GM19025 (cell line): ENCODE results near the gene ZC3H10.
"Not testable (repeated sequence)": the region's sequence is repeated elsewhere in the genome, so short reads cannot be mapped to it uniquely, and the experiment has no call there.

Experiments
- ATAC-seq: cut with Tn5 transposase; IDR thresholded peaks from one replicate; pipeline ENCODE4 v1.9.1; 2021; ENCODE audit warnings: mild to moderate bottlenecking, low read depth, moderate library complexity; ENCODE audit not compliant: unreplicated experiment

Gene ZC3H10

DNA sequence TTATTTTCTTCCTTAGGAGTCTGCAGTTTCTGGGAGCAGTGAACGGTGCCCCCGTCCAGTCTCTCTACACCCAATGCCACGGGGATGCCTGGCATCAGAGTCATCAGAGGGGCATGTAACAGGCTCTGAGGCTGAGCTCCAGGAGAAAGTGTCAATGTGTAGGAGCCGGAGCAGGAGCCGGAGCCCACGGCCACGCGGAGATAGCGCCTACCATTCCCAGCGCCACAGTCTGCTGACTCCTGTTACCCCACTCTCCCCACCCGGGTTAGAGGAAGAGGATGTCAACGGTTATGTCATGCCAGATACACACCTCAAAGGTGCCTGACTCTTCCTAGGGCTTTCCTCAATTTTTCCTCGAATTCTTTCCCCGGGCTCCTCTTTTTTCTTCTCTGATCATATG lies 17.0 kb upstream of the ZC3H10 start:
- ATAC-seq = no peak

GRCh38 chr12:56102683-56103065 lies 15.4 kb upstream of the ZC3H10 start:
- ATAC-seq = no peak

DNA sequence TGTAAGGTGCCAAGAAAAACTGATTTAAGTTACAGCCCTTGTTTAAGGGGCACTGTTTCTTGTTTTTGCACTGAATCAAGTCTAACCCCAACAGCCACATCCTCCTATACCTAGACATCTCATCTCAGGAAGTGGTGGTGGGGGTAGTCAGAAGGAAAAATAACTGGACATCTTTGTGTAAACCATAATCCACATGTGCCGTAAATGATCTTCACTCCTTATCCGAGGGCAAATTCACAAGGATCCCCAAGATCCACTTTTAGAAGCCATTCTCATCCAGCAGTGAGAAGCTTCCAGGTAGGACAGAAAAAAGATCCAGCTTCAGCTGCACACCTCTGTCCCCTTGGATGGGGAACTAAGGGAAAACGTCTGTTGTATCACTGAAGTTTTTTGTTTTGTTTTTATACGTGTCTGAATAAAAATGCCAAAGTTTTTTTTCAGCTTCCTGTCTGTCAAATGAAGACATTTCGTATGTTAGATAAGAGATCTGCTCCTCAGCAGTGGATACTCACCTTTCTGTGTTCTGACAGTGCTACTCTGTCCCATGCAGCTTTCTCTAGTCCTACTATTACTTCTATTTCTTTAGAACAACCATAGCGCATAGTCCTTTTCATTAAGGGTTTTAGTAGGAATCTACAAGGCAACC lies 14.9 kb upstream of the ZC3H10 start:
- ATAC-seq = no peak

- ATAC-seq = no peak
Observed at GRCh38 chr12:56103823-56104108, 14.3 kb upstream of the ZC3H10 start.

GRCh38 chr12:56104109-56104814 lies 13.8 kb upstream of the ZC3H10 start, which contains the start of gene PA2G4:
TSS of gene PA2G4 (plus strand) at chr12:56104559. CDS start at chr12:56104738, 179 bp downstream.
- peak; percentile 95 for ATAC-seq

- no peak for ATAC-seq
Observed at GRCh38 chr12:56104815-56105608, 13.1 kb upstream of the ZC3H10 start.

DNA sequence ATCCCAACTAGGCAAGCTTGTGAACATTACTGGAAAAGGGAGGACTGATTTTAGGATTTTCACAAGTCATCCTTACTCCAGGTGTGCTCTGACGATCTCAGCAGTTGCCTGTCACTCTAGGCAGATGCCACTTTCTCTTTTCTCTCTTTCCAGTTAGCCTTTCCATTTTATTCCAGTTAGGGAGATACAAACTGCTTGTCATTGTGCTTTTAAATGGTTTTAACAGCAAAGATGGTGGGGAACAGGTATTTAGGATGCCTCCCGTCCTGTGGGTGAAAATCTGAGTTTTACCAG lies 12.5 kb upstream of the ZC3H10 start:
- no peak for ATAC-seq

- ATAC-seq = no peak
Observed at GRCh38 chr12:56107242-56107641, 10.8 kb upstream of the ZC3H10 start.

- no peak for ATAC-seq
Observed at GRCh38 chr12:56110571-56110970, 7.5 kb upstream of the ZC3H10 start.

DNA sequence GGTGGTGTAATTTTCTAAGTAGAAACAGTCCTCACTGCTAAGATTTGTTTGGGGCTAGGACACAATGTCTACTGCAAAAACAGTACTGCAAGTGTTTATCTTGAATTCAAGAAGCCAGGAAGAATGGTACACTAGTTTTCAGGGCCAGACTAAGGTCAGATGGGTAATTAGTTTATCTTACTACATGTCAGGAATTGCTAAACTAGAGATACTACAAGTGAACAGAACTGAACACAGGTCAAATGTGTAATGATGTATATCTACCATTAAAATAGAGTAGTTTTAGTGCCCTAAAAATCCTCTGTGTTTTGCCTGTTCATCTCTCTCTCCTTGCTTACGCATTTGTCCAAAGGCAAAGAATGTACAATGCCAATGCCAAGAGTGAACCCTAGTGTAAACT lies 4.0 kb upstream of the ZC3H10 start:
- ATAC-seq = no peak

DNA sequence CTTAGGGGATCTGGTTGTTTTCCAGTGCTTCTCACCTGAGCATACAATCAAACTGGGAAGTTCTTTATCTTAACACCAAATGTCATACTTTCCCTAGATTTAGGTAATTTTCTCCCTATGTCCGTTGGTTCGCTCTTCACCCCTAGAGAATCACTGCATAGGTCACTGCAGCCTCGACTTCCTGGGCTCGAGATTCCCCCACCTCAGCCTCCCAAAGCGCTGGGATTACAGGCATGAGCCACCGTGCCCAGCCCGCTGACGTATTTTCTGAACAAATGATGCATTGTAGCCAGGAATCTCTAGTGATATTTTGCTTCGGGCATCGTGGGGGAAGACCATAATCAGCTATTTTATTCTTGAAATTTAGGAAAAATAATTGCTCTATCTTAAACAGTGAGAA lies 2.7 kb upstream of the ZC3H10 start:
- ATAC-seq = no peak

- peak; percentile 35 for ATAC-seq
Observed at GRCh38 chr12:56116267-56117081, 1.6 kb upstream of the ZC3H10 start, which contains the start of gene RPL41. TSS of gene RPL41 (plus strand) at chr12:56116633.

DNA sequence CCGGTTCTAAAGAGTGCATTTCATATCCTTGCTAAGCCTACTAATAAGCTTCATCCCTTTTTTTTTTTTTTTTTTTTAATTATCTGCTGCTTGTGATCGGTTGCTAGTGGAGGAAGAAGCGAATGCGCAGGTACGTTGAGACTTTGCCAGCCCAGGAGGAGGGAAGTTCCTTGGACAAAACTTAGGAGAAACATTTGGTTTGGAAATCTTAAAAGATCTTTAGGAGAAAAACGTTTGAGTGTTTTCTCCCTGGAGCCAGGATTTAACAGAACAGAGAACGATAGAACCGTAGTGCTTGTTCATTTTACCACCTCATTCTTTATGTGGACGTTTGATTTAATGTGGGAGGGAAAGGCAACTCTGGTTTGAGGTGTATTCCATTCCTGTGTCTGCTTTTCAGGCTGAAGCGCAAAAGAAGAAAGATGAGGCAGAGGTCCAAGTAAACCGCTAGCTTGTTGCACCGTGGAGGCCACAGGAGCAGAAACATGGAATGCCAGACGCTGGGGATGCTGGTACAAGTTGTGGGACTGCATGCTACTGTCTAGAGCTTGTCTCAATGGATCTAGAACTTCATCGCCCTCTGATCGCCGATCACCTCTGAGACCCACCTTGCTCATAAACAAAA lies 872 bp upstream of the ZC3H10 start:
- not testable (repeated sequence) for ATAC-seq

DNA sequence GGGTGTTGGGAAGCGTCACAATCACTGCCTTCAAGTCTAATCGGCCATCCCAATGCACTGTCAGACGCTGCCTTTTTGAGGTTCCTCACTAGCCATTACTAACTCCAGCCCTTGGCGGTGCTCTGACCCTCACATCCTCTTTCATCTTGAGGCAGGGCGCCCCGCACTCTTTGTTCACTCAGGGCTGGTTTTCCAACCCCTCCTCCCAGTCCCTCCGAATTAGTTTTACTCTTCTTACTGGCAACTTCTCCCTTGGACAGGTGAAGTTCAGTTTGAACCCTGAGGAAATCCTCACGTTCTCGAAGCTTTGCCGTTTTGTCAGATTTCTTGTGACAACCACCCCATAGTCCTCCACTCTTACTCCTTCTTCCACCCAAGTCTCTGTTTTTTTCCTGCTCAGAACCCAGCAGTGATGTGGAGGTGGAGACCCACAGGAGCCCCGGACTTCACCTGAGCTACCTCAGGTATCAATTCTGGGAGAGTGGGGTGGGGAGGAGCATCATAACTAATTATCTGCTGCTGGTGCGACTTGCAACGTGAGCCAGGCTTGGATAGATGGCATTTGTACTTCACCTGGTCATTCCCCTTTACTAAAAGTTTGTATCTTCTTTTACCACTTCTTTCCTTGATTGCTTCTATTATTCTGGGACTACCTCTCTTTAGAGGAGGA lies 757 bp downstream of the ZC3H10 start:
- ATAC-seq = no peak

DNA sequence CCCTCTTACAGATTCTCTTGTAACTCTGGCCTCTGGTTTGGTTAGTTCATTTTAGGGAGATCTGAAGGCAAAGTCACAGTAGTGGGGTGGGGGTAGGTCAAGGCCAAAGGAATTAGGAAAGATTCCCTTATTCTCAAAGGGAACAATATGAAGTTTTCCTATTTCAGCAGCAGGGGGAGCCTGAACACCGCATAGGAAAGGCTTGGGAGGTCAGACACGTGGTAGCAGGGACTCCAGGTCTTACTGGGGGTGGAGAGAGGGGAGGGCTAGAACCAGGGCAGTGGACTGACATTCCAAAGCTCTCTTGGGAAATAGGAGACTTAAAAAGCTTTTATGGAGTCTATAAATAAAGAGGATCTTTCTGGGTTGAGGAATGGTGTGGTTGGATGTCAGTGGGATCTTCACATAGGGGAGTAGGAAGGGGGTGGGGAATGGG lies 1.3 kb downstream of the ZC3H10 start:
- no peak for ATAC-seq

- ATAC-seq = no peak
Observed at GRCh38 chr12:56120158-56120846, 2.2 kb downstream of the ZC3H10 start.

- ATAC-seq = no peak
Observed at GRCh38 chr12:56121204-56121870, 3.3 kb downstream of the ZC3H10 start.

DNA sequence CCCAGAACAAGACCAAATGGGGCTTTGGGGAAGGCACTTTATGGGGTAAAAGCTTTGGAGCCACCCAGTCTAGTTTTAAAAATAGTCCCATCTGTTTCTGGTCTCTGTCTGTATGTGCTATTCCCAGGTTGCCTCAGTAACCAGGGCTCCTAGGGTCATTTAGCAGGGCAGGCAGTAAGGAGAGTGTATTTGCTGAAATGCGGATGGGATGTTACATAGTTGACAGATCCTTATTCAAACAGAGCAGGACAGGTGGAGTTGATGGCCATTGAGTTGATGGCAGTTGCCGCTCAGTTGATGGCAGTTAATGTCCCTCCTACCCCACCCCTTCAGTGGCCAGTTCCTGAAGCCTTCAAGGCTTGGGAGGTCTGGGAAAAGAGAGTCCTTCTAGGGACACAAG lies 4.6 kb downstream of the ZC3H10 start:
- ATAC-seq = no peak

DNA sequence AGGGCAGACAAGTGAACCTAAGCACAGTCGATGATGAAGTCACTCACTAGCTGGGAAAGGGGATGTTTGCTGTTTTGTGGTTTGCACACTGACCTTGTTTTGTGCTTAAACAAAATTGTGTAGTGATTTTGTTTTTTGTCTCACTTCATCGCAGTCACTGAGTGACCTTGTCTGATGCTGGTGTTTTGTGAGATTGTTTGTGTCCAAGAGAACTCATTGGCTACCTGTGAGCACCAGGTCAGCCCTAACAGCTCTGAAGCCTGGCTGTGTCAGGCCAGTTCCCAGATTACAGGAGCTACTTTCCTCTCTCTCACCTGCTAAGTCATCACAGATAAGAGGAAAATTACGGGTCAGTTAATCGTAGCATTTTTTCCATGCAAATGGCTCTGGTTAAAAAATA lies 6.1 kb downstream of the ZC3H10 start:
- ATAC-seq = no peak
